Left renal cortex interstitium (tissue), 4 donors: ENCODE measurements around the gene CPEB3. TPM values are rescaled to one million over a fixed set of nuclear protein-coding genes. Genes with fewer than 3 reads are reported as not detected.

Source experiments
- polyA plus RNA-seq, 4 donors: library from polyadenylated mRNA; unstranded; fragments of 120-200 nt; gene quantifications; one replicate each; pipeline ENCODE4 v1.2.1, GENCODE V29; 2013; ENCODE audit not compliant: insufficient read length in 4 of 4

CPEB3 gene
- polyA plus RNA-seq, 4 donors: 3.1 to 4.0 (median 3.2) TPM

Other genes starting within 250 kb of the CPEB3 start
- gene MARCHF5, start 89 bp upstream of the CPEB3 start, polyA plus RNA-seq: 10 to 100 TPM; 62.7 to 81.7 (median 70.4) TPM